Melanocyte of skin (primary cell): ENCODE measurements around the gene GNB1L. TPM values are rescaled to one million over a fixed set of nuclear protein-coding genes. Genes with fewer than 3 reads are reported as not detected.

Source experiments
- total RNA-seq, 2 donors: library from RNA; depleted of rRNA; stranded (reverse); fragments of >200 nt; gene quantifications; 2 replicates each; pipeline ENCODE4 v1.2.3, GENCODE V29; 2012

The GNB1L gene
- 10 to 100 TPM in 1 of 2 donors, 1 to 10 TPM in 1; 5.2 to 11.0 TPM for total RNA-seq

GRCh38 chr22:19854778-19855503 is at the start of gene GNB1L, which contains the start of gene RTL10:
TSS of gene GNB1L (minus strand) at chr22:19854874. CDS start at chr22:19821355, 33,519 bp downstream.
TSS of gene RTL10 (minus strand) at chr22:19854874. CDS start at chr22:19852261, 2,613 bp downstream.

GRCh38 chr22:19760058-19760950 is 94.4 kb downstream of the GNB1L start, which contains the start of gene TBX1:
TSS of gene TBX1 (plus strand) at chr22:19760778. CDS start at chr22:19760844, 66 bp downstream.

Other genes starting within 250 kb of the GNB1L start
- gene SEPTIN5, start 140.4 kb downstream of the GNB1L start, total RNA-seq: 1 to 10 TPM; 4.7 to 6.9 TPM
- gene GP1BB, start 131.3 kb downstream of the GNB1L start, total RNA-seq: under 1 TPM in 1 of 2 donors, not detected in 1; under 0.01 TPM
- gene TBX1, start 94.1 kb downstream of the GNB1L start, total RNA-seq: not detected
- gene RTL10, start within 50 bp of the GNB1L start, total RNA-seq: 1 to 10 TPM; 6.9 to 8.7 TPM
- 100 to 1,000 TPM; 176 to 327 TPM for gene COMT, start 86.9 kb upstream of the GNB1L start, total RNA-seq
- 10 to 100 TPM; 21.6 to 24.1 TPM for gene TXNRD2, start 86.9 kb upstream of the GNB1L start, total RNA-seq
- gene ARVCF, start 161.9 kb upstream of the GNB1L start, total RNA-seq: 1 to 10 TPM; 5.3 to 6.9 TPM
- gene TANGO2, start 166.2 kb upstream of the GNB1L start, total RNA-seq: 10 to 100 TPM; 58.3 to 59.5 TPM
- gene DGCR8, start 225.4 kb upstream of the GNB1L start, total RNA-seq: 10 to 100 TPM; 16.5 to 18.6 TPM